ENCODE data around the gene DDX47.
"Not testable (repeated sequence)": the region's sequence is repeated elsewhere in the genome, so short reads cannot be mapped to it uniquely, and the experiment has no call there.

DDX47 gene

GRCh38 chr12:12804011-12804410, 9.1 kb upstream of the DDX47 start:
- TF ChIP-seq, protein P1, sequence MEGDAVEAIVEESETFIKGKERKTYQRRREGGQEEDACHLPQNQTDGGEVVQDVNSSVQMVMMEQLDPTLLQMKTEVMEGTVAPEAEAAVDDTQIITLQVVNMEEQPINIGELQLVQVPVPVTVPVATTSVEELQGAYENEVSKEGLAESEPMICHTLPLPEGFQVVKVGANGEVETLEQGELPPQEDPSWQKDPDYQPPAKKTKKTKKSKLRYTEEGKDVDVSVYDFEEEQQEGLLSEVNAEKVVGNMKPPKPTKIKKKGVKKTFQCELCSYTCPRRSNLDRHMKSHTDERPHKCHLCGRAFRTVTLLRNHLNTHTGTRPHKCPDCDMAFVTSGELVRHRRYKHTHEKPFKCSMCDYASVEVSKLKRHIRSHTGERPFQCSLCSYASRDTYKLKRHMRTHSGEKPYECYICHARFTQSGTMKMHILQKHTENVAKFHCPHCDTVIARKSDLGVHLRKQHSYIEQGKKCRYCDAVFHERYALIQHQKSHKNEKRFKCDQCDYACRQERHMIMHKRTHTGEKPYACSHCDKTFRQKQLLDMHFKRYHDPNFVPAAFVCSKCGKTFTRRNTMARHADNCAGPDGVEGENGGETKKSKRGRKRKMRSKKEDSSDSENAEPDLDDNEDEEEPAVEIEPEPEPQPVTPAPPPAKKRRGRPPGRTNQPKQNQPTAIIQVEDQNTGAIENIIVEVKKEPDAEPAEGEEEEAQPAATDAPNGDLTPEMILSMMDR (IDR thresholded peaks at IDR 0.05): no peak
- no peak for DNase-seq (ENCODE audit: low spot score)
- H3K27ac ChIP-seq: no peak overlapping the region
- H3K4me3 ChIP-seq: no peak overlapping the region

GRCh38 chr12:12804432-12804886, 8.7 kb upstream of the DDX47 start:
- TF ChIP-seq, protein P1 (IDR thresholded peaks at IDR 0.05): no peak
- no peak overlapping the region for H3K4me3 ChIP-seq
- H3K27ac ChIP-seq: no peak overlapping the region
- no peak for DNase-seq (ENCODE audit: low spot score)

- Histone ChIP-seq H3K4me3 (no peak overlapping the region), H3K27ac (peak overlapping the region; percentile 20 to 70)
- TF ChIP-seq, protein P1 (IDR thresholded peaks at IDR 0.05): no peak
- no peak for DNase-seq (ENCODE audit: low spot score)
Measured at GRCh38 chr12:12806784-12807516, 6.2 kb upstream of the DDX47 start.

GRCh38 chr12:12807517-12807903, 5.6 kb upstream of the DDX47 start:
- H3K27ac ChIP-seq: peak overlapping the region; percentile 20 to 70
- H3K4me3 ChIP-seq; DNase-seq (ENCODE audit: low spot score): not testable (repeated sequence)

GRCh38 chr12:12807970-12808702, 5.0 kb upstream of the DDX47 start:
- no peak overlapping the region for H3K4me3 ChIP-seq
- peak overlapping the region; percentile 37 to 78 for H3K27ac ChIP-seq
- no peak for DNase-seq (ENCODE audit: low spot score)
- TF ChIP-seq, protein P1 (IDR thresholded peaks at IDR 0.05): no peak

GRCh38 chr12:12810553-12811021, 2.6 kb upstream of the DDX47 start:
- H3K4me3 ChIP-seq: no peak overlapping the region
- TF ChIP-seq, protein P1 (IDR thresholded peaks at IDR 0.05): no peak
- no peak for DNase-seq (ENCODE audit: low spot score)
- H3K27ac ChIP-seq: no peak overlapping the region

DNA sequence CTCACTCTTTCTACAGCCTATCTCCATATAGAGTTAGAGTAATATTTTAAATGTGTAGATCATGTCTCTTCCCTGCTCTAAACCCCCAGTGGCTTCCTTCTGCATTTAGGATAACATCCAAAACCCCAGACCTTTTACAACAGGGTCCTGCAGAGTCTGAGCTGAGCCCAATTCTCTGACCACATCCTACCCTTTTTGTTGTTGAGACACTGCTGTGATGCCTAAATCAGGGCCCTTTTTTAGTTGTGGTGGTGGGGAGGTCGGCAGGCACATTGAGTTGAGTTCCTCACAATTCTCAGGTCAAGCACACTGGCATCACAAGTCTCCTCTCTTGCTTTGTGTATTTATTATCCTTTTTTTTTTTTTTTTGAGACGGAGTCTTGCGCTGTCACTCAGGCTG, 1.8 kb upstream of the DDX47 start:
- DNase-seq (ENCODE audit: low spot score): no peak
- Histone ChIP-seq H3K4me3 (no peak overlapping the region), H3K27ac (no peak overlapping the region)
- TF ChIP-seq, protein P1 (IDR thresholded peaks at IDR 0.05): no peak
